ENCODE data around the gene MBOAT7.
A peak's percentile ranks its signal among the peaks of the same experiment; 100 is the strongest.
"Not testable (repeated sequence)": the region's sequence is repeated elsewhere in the genome, so short reads cannot be mapped to it uniquely, and the experiment has no call there.

Gene MBOAT7

GRCh38 chr19:54178581-54179261, 10.7 kb downstream of the MBOAT7 start:
- no peak for TF ChIP-seq CTCF (IDR thresholded peaks at IDR 0.05; ENCODE audit: insufficient read depth, missing control alignments)
- DNase-seq (ENCODE audit: insufficient read length, low spot score) (no peak), FAIRE-seq (no peak)

GRCh38 chr19:54173951-54174834, 15.2 kb downstream of the MBOAT7 start:
- DNase-seq (ENCODE audit: insufficient read length, low spot score) = no peak
- FAIRE-seq = no peak
- no peak for TF ChIP-seq CTCF (IDR thresholded peaks at IDR 0.05; ENCODE audit: insufficient read depth, missing control alignments)

- no peak for TF ChIP-seq CTCF (IDR thresholded peaks at IDR 0.05; ENCODE audit: insufficient read depth, missing control alignments)
- no peak for FAIRE-seq
- DNase-seq (ENCODE audit: insufficient read length, low spot score) = no peak
Measured at GRCh38 chr19:54173359-54173699, 16.1 kb downstream of the MBOAT7 start.

GRCh38 chr19:54172471-54173358, 16.7 kb downstream of the MBOAT7 start, which contains the start of gene TMC4:
TMC4 (minus strand) TSS chr19:54173160; CDS start chr19:54173117, 43 bp downstream.
- DNase-seq (ENCODE audit: insufficient read length, low spot score) (no peak), FAIRE-seq (no peak)
- TF ChIP-seq CTCF (IDR thresholded peaks at IDR 0.05; ENCODE audit: insufficient read depth, missing control alignments) = no peak

GRCh38 chr19:54171736-54172431, 17.5 kb downstream of the MBOAT7 start:
- not testable (repeated sequence) for FAIRE-seq; DNase-seq (ENCODE audit: insufficient read length, low spot score)
- TF ChIP-seq CTCF (IDR thresholded peaks at IDR 0.05; ENCODE audit: insufficient read depth, missing control alignments) = peak; percentile 1

GRCh38 chr19:54169149-54169740, 20.1 kb downstream of the MBOAT7 start:
- TF ChIP-seq CTCF (IDR thresholded peaks at IDR 0.05; ENCODE audit: insufficient read depth, missing control alignments) = no peak
- DNase-seq (ENCODE audit: insufficient read length, low spot score) = no peak
- FAIRE-seq = no peak

Data from D721Med (cell line).